Glutamatergic neuron (in vitro differentiated cells): Measurements from ENCODE around the gene C21orf58. TPM values are rescaled to one million over a fixed set of nuclear protein-coding genes. Genes with fewer than 3 reads are reported as not detected.
A peak's percentile ranks its signal among the peaks of the same experiment; 100 is the strongest.
"Not testable (repeated sequence)": the region's sequence is repeated elsewhere in the genome, so short reads cannot be mapped to it uniquely, and the experiment has no call there.

ENCODE experiments used
- DNase-seq: peaks from one replicate; pipeline ENCODE4 v3.0.0; 2022
- H3K27ac Mint-ChIP-seq: one replicate; pipeline ENCODE4 v1.8.0; 2020; ENCODE audit warnings: mild to moderate bottlenecking, mixed read lengths, inconsistent platforms; ENCODE audit not compliant: unreplicated experiment
- H3K27me3 Mint-ChIP-seq: one replicate; pipeline ENCODE4 v1.8.0; 2020; ENCODE audit warnings: mild to moderate bottlenecking, moderate library complexity, mixed read lengths, inconsistent platforms; ENCODE audit not compliant: unreplicated experiment
- H3K36me3 Mint-ChIP-seq: one replicate; pipeline ENCODE4 v1.8.0; 2020; ENCODE audit warnings: mild to moderate bottlenecking, mixed read lengths, inconsistent platforms; ENCODE audit not compliant: unreplicated experiment
- H3K4me1 Mint-ChIP-seq: one replicate; pipeline ENCODE4 v1.8.0; 2020; ENCODE audit warnings: mild to moderate bottlenecking, low read depth, mixed read lengths, inconsistent platforms; ENCODE audit not compliant: unreplicated experiment
- H3K4me3 Mint-ChIP-seq: one replicate; pipeline ENCODE4 v1.8.0; 2020; ENCODE audit warnings: mild to moderate bottlenecking, mixed read lengths, inconsistent platforms; ENCODE audit not compliant: unreplicated experiment
- H3K9me3 Mint-ChIP-seq: one replicate; pipeline ENCODE4 v1.8.0; 2020; ENCODE audit warnings: mild to moderate bottlenecking, moderate library complexity, mixed read lengths, inconsistent platforms; ENCODE audit not compliant: unreplicated experiment
- long read RNA-seq: library from polyadenylated mRNA; unstranded; transcript quantifications from one replicate; pipeline ENCODE4 v2.0.0, GENCODE V29; 2020; ENCODE audit not compliant: unreplicated experiment
- total RNA-seq: library from RNA; stranded (reverse); fragmentation: NEBNext Ultra II Directional; extraction: Animal tissue kit (Norgen Biotek cat#: 25700); gene quantifications from one replicate; pipeline ENCODE4 v1.2.1, GENCODE V29; 2021; ENCODE audit not compliant: unreplicated experiment
- TF ChIP-seq, protein P1 (sequence below): fragments of 200-600 bp; sonication (generic); IDR thresholded peaks from one replicate; pipeline ENCODE4 v1.5.0; 2021; ENCODE audit not compliant: partially characterized antibody, unreplicated experiment

C21orf58 gene
- 9.7 TPM for total RNA-seq
- long read RNA-seq, partial matches to known transcripts = 1 of 7 reads
- long read RNA-seq, other reads (novel, unspliced or antisense) = 6 of 7 reads

- H3K4me1 Mint-ChIP-seq = peaks cover 16% of the 10 kb centered on the region
- H3K4me3 Mint-ChIP-seq = peak within 1 kb of the TSS; percentile 97
- H3K36me3 Mint-ChIP-seq = peaks cover 3% of the 10 kb centered on the region
- peak within 1 kb of the TSS; percentile 98 for H3K27ac Mint-ChIP-seq
- TF ChIP-seq, protein P1, sequence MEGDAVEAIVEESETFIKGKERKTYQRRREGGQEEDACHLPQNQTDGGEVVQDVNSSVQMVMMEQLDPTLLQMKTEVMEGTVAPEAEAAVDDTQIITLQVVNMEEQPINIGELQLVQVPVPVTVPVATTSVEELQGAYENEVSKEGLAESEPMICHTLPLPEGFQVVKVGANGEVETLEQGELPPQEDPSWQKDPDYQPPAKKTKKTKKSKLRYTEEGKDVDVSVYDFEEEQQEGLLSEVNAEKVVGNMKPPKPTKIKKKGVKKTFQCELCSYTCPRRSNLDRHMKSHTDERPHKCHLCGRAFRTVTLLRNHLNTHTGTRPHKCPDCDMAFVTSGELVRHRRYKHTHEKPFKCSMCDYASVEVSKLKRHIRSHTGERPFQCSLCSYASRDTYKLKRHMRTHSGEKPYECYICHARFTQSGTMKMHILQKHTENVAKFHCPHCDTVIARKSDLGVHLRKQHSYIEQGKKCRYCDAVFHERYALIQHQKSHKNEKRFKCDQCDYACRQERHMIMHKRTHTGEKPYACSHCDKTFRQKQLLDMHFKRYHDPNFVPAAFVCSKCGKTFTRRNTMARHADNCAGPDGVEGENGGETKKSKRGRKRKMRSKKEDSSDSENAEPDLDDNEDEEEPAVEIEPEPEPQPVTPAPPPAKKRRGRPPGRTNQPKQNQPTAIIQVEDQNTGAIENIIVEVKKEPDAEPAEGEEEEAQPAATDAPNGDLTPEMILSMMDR = no peak
- peak; percentile 98 for DNase-seq
- peaks cover 14% of the 10 kb centered on the region for H3K9me3 Mint-ChIP-seq
- peaks cover 16% of the 10 kb centered on the region for H3K27me3 Mint-ChIP-seq
Measured at GRCh38 chr21:46323710-46324389, at the start of gene C21orf58, which contains the start of gene PCNT. Gene C21orf58 (minus strand): TSS chr21:46323870. CDS start chr21:46322738, 1,132 bp downstream. Gene PCNT (plus strand): TSS chr21:46324156. CDS start chr21:46324229, 73 bp downstream.

DNA sequence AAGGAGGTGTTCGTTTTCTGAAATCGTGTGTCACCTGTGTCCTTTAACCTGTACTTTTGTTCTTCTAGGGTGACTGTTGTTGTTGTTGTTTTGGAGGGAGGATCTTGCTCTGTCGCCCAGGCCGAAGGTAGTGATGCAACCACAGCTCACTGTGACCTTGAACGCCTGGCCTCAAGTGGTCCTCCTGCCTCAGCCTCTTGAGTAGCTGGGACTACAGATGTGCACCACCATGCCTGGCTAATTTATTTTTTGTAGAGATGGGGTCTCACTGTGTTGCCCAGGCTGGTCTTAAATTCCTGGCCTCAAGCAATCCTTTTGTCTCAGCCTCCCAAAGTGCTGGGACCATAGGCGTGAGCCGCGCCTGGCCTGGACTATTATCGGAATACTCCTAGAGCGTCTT, 49.3 kb upstream of the C21orf58 start:
- H3K9me3 Mint-ChIP-seq, H3K4me3 Mint-ChIP-seq, DNase-seq, H3K27me3 Mint-ChIP-seq, H3K27ac Mint-ChIP-seq, H3K36me3 Mint-ChIP-seq: not testable (repeated sequence)
- peaks cover 19% of the 10 kb centered on the region for H3K4me1 Mint-ChIP-seq

DNA sequence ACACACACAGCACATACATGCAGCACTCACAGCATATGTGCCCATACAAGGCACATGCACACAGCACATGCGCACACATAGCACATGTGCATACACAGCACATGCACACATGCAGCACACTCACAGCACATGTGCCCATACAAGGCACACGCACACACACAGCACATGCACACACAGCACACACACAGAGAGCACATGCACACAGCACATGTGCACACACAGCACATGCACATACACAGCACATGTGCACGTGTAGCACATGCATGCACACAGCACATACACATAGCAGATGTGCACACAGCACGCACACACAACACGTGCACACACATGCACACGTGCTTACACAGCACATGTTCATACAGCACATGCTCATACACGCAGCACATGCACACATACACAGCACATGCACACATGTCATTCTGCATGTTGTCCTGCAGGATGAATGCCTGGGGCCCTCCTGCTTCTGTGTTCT, 48.4 kb upstream of the C21orf58 start:
- Mint-ChIP-seq H3K4me1 (peaks cover 14% of the 10 kb centered on the region), H3K27me3 (no peaks in the 10 kb centered on the region), H3K9me3 (peaks cover 7% of the 10 kb centered on the region), H3K4me3 (peak overlapping the region; percentile 34), H3K27ac (peak overlapping the region; percentile 70), H3K36me3 (no peaks in the 10 kb centered on the region)
- TF ChIP-seq, protein P1 = no peak
- no peak for DNase-seq

- no peak for DNase-seq
- H3K36me3 Mint-ChIP-seq = no peaks in the 10 kb centered on the region
- H3K4me3 Mint-ChIP-seq = peak overlapping the region; percentile 34
- H3K4me1 Mint-ChIP-seq = peaks cover 9% of the 10 kb centered on the region
- no peaks in the 10 kb centered on the region for H3K27me3 Mint-ChIP-seq
- H3K9me3 Mint-ChIP-seq = peaks cover 5% of the 10 kb centered on the region
- no peak overlapping the region for H3K27ac Mint-ChIP-seq
- TF ChIP-seq, protein P1 = no peak
Measured at GRCh38 chr21:46371204-46372013, 47.7 kb upstream of the C21orf58 start.

DNA sequence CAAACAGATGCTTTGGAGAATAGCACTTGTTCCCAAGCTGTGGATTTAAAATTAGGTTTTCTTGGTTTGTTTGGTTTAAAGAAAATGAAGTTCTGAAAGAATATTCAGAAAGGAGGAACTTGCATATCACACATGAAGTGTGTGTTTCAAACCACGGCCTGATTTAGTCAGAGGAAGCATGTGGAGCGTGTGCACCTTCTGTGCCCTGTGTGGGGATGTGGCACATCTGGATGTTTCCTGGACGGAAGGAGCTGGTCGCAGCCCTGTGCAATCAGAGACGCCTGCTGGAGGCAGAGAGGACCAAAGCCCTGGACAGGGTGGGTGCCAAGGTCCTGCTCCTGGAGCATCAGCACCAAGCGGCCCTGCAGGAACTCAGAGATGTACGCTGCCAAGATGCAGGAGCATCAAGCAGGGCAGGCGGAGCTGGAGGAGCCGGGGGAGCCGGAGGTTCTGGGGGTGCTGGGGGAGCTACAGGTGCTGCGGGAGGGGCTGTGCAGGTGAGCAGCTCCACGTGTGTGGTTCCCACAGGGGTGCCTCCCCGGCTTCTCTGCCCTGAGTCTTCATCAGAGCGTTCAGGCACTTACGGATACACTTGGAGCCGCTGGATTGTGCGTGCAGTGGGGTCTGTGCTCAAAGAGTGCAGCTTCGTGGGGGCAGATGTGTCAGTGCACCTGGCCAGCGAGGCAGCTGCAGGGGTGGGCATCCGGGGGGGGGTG, 46.0 kb upstream of the C21orf58 start:
- TF ChIP-seq, protein P1 = no peak
- peaks cover 2% of the 10 kb centered on the region for H3K27me3 Mint-ChIP-seq
- peaks cover 10% of the 10 kb centered on the region for H3K9me3 Mint-ChIP-seq
- DNase-seq = no peak
- H3K4me1 Mint-ChIP-seq = peaks cover 7% of the 10 kb centered on the region
- H3K36me3 Mint-ChIP-seq = peaks cover 5% of the 10 kb centered on the region
- peak overlapping the region; percentile 38 for H3K27ac Mint-ChIP-seq
- H3K4me3 Mint-ChIP-seq = no peak overlapping the region
